ENCODE data around the gene NOC4L. TPM values are rescaled to one million over a fixed set of nuclear protein-coding genes. Genes with fewer than 3 reads are reported as not detected.

Gene NOC4L
- total RNA-seq, 3 donors from 2014 or later: 10.1 to 14.3 (median 11.1) TPM

DNA sequence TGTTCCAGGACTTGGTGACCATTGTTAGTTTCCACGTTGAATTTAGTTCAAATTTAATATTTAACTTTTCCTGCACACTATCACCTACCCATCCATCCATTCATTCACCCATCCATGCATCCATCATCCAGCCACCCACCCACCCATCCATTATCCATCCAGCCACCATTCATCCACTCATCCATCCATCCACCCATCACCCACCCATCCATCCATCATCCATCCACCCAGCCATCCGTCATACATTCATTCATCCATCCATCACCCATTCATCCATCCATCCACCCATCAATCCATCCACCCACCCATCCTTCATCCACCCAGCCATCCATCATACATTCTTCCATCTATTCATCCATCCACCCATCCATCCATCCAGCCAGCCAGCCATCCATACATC is 21.8 kb downstream of the NOC4L start:
- Histone ChIP-seq H3K27ac (no peak overlapping the region), H3K9me3 (no peaks in the 10 kb centered on the region), H3K4me3 (no peak overlapping the region), H3K36me3 (no peaks in the 10 kb centered on the region), H3K27me3 (peaks cover 0 to 33% of the 10 kb centered on the region in 2 donors), H3K4me1 (peaks cover 3 to 13% of the 10 kb centered on the region in 2 donors)
- intact Hi-C loops (cut with DNase I; ENCODE audit: low total_unique reads): no loop called here
- TF ChIP-seq, protein P1, sequence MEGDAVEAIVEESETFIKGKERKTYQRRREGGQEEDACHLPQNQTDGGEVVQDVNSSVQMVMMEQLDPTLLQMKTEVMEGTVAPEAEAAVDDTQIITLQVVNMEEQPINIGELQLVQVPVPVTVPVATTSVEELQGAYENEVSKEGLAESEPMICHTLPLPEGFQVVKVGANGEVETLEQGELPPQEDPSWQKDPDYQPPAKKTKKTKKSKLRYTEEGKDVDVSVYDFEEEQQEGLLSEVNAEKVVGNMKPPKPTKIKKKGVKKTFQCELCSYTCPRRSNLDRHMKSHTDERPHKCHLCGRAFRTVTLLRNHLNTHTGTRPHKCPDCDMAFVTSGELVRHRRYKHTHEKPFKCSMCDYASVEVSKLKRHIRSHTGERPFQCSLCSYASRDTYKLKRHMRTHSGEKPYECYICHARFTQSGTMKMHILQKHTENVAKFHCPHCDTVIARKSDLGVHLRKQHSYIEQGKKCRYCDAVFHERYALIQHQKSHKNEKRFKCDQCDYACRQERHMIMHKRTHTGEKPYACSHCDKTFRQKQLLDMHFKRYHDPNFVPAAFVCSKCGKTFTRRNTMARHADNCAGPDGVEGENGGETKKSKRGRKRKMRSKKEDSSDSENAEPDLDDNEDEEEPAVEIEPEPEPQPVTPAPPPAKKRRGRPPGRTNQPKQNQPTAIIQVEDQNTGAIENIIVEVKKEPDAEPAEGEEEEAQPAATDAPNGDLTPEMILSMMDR (IDR thresholded peaks at IDR 0.05): no peak
- TF ChIP-seq POLR2A (IDR thresholded peaks at IDR 0.05) (no peak), POLR2AphosphoS5 (IDR thresholded peaks at IDR 0.05) (no peak)
- no peak for DNase-seq (ENCODE audit: low spot score in 2 of 2)

DNA sequence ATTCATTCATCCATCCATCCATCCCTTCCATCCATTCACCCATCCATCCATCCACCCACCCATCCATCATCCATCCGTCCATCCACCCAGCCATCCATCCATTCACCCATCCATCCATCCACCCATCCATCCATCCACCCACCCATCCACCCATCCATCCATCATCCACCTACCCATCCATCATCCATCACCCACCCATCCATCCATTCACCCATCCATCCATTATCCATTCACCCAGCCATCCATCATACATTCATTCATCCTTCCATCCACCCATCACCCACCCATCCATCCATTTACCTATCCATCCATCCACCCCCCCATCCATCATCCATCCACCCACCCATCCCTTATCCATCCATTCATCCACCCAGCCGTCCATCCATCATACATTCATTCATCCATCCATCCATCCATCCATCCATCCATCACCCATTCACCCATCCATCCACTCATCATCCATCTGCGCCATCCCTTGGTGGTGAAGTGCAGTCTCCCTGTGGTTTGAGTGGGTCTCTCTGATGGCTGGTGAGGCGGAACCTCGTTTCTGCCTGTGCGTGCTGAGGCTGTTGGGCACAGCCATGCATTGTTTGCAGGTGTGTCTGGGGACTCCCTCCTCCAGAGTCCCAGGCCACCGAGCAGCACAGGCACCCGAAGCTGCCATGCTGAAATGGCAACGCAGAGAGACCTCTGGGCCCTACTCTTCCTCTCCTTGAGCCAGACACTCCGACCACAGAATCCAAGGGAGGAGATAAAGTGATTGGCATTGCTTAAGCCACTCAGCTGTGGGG is 22.7 kb downstream of the NOC4L start:
- intact Hi-C loops (cut with DNase I; ENCODE audit: low total_unique reads): no loop called here
- TF ChIP-seq POLR2AphosphoS5 (IDR thresholded peaks at IDR 0.05) (no peak), POLR2A (IDR thresholded peaks at IDR 0.05) (no peak)
- TF ChIP-seq, protein P1 (IDR thresholded peaks at IDR 0.05): no peak
- Histone ChIP-seq H3K27ac (no peak overlapping the region), H3K4me3 (no peak overlapping the region), H3K4me1 (peaks cover 3 to 12% of the 10 kb centered on the region in 2 donors), H3K9me3 (no peaks in the 10 kb centered on the region), H3K27me3 (peaks cover 0 to 42% of the 10 kb centered on the region in 2 donors), H3K36me3 (no peaks in the 10 kb centered on the region)
- no peak for DNase-seq (ENCODE audit: low spot score in 2 of 2)

DNA sequence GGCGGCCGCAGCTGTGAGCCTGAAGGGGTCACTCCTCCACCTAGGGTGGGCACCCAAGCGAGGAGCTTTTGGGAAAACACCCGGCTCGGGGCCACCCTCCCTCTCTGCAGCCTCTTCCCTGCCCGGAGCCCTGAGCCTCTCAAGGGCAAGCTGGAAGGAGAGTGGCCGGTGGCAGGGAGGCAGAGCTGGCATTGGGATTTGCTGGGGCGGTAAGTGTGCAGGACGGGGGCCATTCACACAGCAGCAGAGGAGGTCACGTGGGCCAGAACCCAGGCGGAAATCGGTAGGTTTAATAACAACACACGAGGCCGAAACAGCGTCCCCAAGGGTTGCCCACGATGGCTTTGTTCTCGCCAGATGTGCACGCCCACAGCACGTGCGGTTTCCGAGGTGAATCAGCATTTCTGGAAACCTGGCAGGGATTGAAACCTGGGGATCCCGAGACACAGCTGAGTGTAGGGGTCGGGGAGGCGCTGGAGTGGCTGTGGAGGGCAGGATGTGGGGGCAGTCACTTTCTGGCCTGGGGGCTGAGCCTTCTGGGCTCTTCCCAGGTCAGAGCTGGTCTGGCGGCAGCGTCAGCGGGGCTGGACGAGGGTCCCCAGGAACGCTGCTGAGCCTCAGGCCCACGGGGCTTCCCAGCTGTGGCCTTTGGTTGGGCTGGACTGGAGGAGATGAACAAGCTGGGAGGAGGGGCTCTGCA is 23.5 kb downstream of the NOC4L start:
- no peak for TF ChIP-seq POLR2AphosphoS5 (IDR thresholded peaks at IDR 0.05)
- TF ChIP-seq, protein P1 (IDR thresholded peaks at IDR 0.05): no peak
- no peak for TF ChIP-seq POLR2A (IDR thresholded peaks at IDR 0.05)
- intact Hi-C loops (cut with DNase I; ENCODE audit: low total_unique reads): no loop called here

GRCh38 chr12:132168311-132169031 is 24.2 kb downstream of the NOC4L start:
- peaks cover 0 to 55% of the 10 kb centered on the region in 2 donors for H3K27me3 ChIP-seq
- DNase-seq (ENCODE audit: low spot score in 2 of 2): no peak
- TF ChIP-seq POLR2AphosphoS5 (IDR thresholded peaks at IDR 0.05) (no peak), POLR2A (IDR thresholded peaks at IDR 0.05) (no peak)
- TF ChIP-seq, protein P1 (IDR thresholded peaks at IDR 0.05): no peak

More for the DNA sequence above, 23.5 kb downstream of the NOC4L start:
- H3K27ac ChIP-seq: no peak overlapping the region
- no peak for DNase-seq (ENCODE audit: low spot score in 2 of 2)
- peaks cover 0 to 8% of the 10 kb centered on the region in 2 donors for H3K4me1 ChIP-seq
- H3K4me3 ChIP-seq: no peak overlapping the region
- H3K27me3 ChIP-seq: peaks cover 0 to 50% of the 10 kb centered on the region in 2 donors
- H3K9me3 ChIP-seq: no peaks in the 10 kb centered on the region
- no peaks in the 10 kb centered on the region for H3K36me3 ChIP-seq

More at GRCh38 chr12:132168311-132169031, 24.2 kb downstream of the NOC4L start:
- Histone ChIP-seq H3K9me3 (no peaks in the 10 kb centered on the region), H3K4me3 (no peak overlapping the region), H3K4me1 (peaks cover 0 to 1% of the 10 kb centered on the region in 2 donors), H3K27ac (no peak overlapping the region), H3K36me3 (no peaks in the 10 kb centered on the region)
- intact Hi-C loops (cut with DNase I; ENCODE audit: low total_unique reads): no loop called here

All from breast epithelium (tissue), 4 donors.